Stimulated activated CD8-positive, alpha-beta memory T cell treated with anti-CD3 and anti-CD28 coated beads, Interleukin-15, amount 100 ng/mL, for 48 hours (primary cell): ENCODE data around the gene CACNA2D3.

Experiments
- DNase-seq, 2 donors: peaks; one replicate each; pipeline ENCODE4 v3.0.0-alpha.2; 2020; ENCODE audit warnings: low read depth in 2 of 2

CACNA2D3 gene

GRCh38 chr3:54171509-54171908, 49.2 kb downstream of the CACNA2D3 start:
- no peak for DNase-seq

- no peak for DNase-seq
Observed at GRCh38 chr3:54171951-54172350, 49.6 kb downstream of the CACNA2D3 start.

- DNase-seq, result no peak
Observed at GRCh38 chr3:54173371-54173770, 51.0 kb downstream of the CACNA2D3 start.

GRCh38 chr3:54176106-54176505, 53.8 kb downstream of the CACNA2D3 start:
- DNase-seq, result no peak

- DNase-seq, result no peak
Observed at GRCh38 chr3:54177816-54178215, 55.5 kb downstream of the CACNA2D3 start.

- DNase-seq, result no peak
Observed at GRCh38 chr3:54178376-54178775, 56.0 kb downstream of the CACNA2D3 start.

- DNase-seq, result no peak
Observed at GRCh38 chr3:54180921-54181320, 58.6 kb downstream of the CACNA2D3 start.

GRCh38 chr3:54182242-54182641, 59.9 kb downstream of the CACNA2D3 start:
- DNase-seq, result no peak

- DNase-seq, result no peak
Observed at GRCh38 chr3:54185740-54186139, 63.4 kb downstream of the CACNA2D3 start.

GRCh38 chr3:54188176-54188791, 65.9 kb downstream of the CACNA2D3 start:
- no peak for DNase-seq

GRCh38 chr3:54191220-54191619, 68.9 kb downstream of the CACNA2D3 start:
- DNase-seq, result no peak

GRCh38 chr3:54192026-54192425, 69.7 kb downstream of the CACNA2D3 start:
- DNase-seq, result no peak

- DNase-seq, result no peak
Observed at GRCh38 chr3:54193093-54193492, 70.7 kb downstream of the CACNA2D3 start.

GRCh38 chr3:54196360-54196991, 74.1 kb downstream of the CACNA2D3 start:
- DNase-seq, result no peak

GRCh38 chr3:54197509-54197908, 75.2 kb downstream of the CACNA2D3 start:
- no peak for DNase-seq

- no peak for DNase-seq
Observed at GRCh38 chr3:54198556-54198955, 76.2 kb downstream of the CACNA2D3 start.

GRCh38 chr3:54202054-54202453, 79.7 kb downstream of the CACNA2D3 start:
- no peak for DNase-seq

- no peak for DNase-seq
Observed at GRCh38 chr3:54202651-54203248, 80.4 kb downstream of the CACNA2D3 start.

- no peak for DNase-seq
Observed at GRCh38 chr3:54206874-54207273, 84.5 kb downstream of the CACNA2D3 start.

GRCh38 chr3:54211097-54211496, 88.7 kb downstream of the CACNA2D3 start:
- DNase-seq, result no peak

GRCh38 chr3:54212723-54213122, 90.4 kb downstream of the CACNA2D3 start:
- no peak for DNase-seq

GRCh38 chr3:54213907-54214306, 91.6 kb downstream of the CACNA2D3 start:
- DNase-seq, result no peak

- DNase-seq, result no peak
Observed at GRCh38 chr3:54214845-54215244, 92.5 kb downstream of the CACNA2D3 start.
